HepG2 (cell line): ENCODE measurements around the gene NFKB2. TPM values are rescaled to one million over a fixed set of nuclear protein-coding genes. Genes with fewer than 3 reads are reported as not detected.

ENCODE experiments used
- ARID2 ChIP-seq: sonication (generic); formaldehyde crosslinking; IDR thresholded peaks from 2 replicates; pipeline ENCODE4 v1.8.1; 2022; ENCODE audit warnings: mild to moderate bottlenecking, missing genetic modification reagents, borderline replicate concordance
- ATF2 ChIP-seq: sonication (generic); formaldehyde crosslinking; IDR thresholded peaks from 2 replicates; pipeline ENCODE4 v1.4.0; 2020; ENCODE audit warnings: missing genetic modification reagents
- CHD2 ChIP-seq: IDR thresholded peaks from 2 replicates; pipeline ENCODE4 v1.6.1; 2011; ENCODE audit warnings: low read depth, low read length, improper control_type of control experiment
- EEA1 ChIP-seq: sonication (generic); formaldehyde crosslinking; IDR thresholded peaks from 2 replicates; pipeline ENCODE4 v1.5.1; 2020; ENCODE audit warnings: mild to moderate bottlenecking, missing genetic modification reagents, borderline replicate concordance
- EZH2 ChIP-seq: conservative IDR thresholded peaks from 2 replicates; pipeline ENCODE4 v1.6.1; 2012; ENCODE audit warnings: mild to moderate bottlenecking, low read depth, low read length, moderate library complexity
- HMG20A ChIP-seq: IDR thresholded peaks from 2 replicates; pipeline ENCODE4 v1.6.1; 2016; ENCODE audit warnings: borderline replicate concordance
- MYNN ChIP-seq: sonication (generic); formaldehyde crosslinking; IDR thresholded peaks from 2 replicates; pipeline ENCODE4 v1.4.0; 2020; ENCODE audit warnings: mild to moderate bottlenecking, low read depth, missing genetic modification reagents
- NR2F6 ChIP-seq, 2 experiments: IDR thresholded peaks; 2 replicates each; pipeline ENCODE4 v1.6.1; 2016; ENCODE audit warnings: antibody characterized with exemption in 1 of 2, mild to moderate bottlenecking in 1 of 2
- TGIF2 ChIP-seq: IDR thresholded peaks from 2 replicates; pipeline ENCODE4 v1.6.1; 2016; ENCODE audit warnings: control low read depth, missing compliant biosample characterization
- ZBTB7A ChIP-seq: sonication (generic); formaldehyde crosslinking; IDR thresholded peaks from 2 replicates; pipeline ENCODE4 v1.8.0; 2022; ENCODE audit warnings: mild to moderate bottlenecking, missing genetic modification reagents
- ZHX1 ChIP-seq: sonication (generic); formaldehyde crosslinking; IDR thresholded peaks from 2 replicates; pipeline ENCODE4 v1.8.1; 2022; ENCODE audit warnings: low read depth, mild to moderate bottlenecking, missing genetic modification reagents
- ZNF207 ChIP-seq: fragments of 450-650 bp; IDR thresholded peaks from 2 replicates; pipeline ENCODE4 v1.6.1; 2016; ENCODE audit warnings: antibody characterized with exemption, borderline replicate concordance
- ZNF431 ChIP-seq: sonication (generic); formaldehyde crosslinking; IDR thresholded peaks from 2 replicates; pipeline ENCODE4 v1.9.0; 2022; ENCODE audit warnings: missing genetic modification reagents, low read depth, mild to moderate bottlenecking, borderline replicate concordance
- ZNF496 ChIP-seq: sonication (generic); formaldehyde crosslinking; IDR thresholded peaks from 2 replicates; pipeline ENCODE4 v1.8.1; 2023; ENCODE audit warnings: mild to moderate bottlenecking, moderate library complexity, missing genetic modification reagents; ENCODE audit not compliant: insufficient replicate concordance
- ZNF512B ChIP-seq: sonication (generic); formaldehyde crosslinking; IDR thresholded peaks from 2 replicates; pipeline ENCODE4 v1.5.1; 2020; ENCODE audit warnings: missing genetic modification reagents, mild to moderate bottlenecking, borderline replicate concordance
- ZNF687 ChIP-seq: sonication (generic); formaldehyde crosslinking; IDR thresholded peaks from 2 replicates; pipeline ENCODE4 v1.5.1; 2020; ENCODE audit warnings: mild to moderate bottlenecking, missing genetic modification reagents, moderate library complexity
- ZNF878 ChIP-seq: sonication (generic); formaldehyde crosslinking; IDR thresholded peaks from 2 replicates; pipeline ENCODE4 v1.8.1; 2023; ENCODE audit warnings: mild to moderate bottlenecking, missing genetic modification reagents, moderate library complexity
- polyA plus RNA-seq, 8 experiments: library from polyadenylated mRNA; depleted of rRNA in 3 of 8; stranded (reverse) in 7 of 8; unstranded in 1 of 8; fragments of >200 nt; fragmentation: Illumina TruSeq in 4 of 8; extraction: Trizol in 4 of 8; gene quantifications; 2 replicates each; pipeline versions ENCODE4 v1.2.1 to v1.2.3, GENCODE V29; 2011 to 2016; ENCODE audit warnings: low read depth in 4 of 8, missing spikeins in 1 of 8, mixed read lengths in 1 of 8; ENCODE audit not compliant: insufficient read depth in 1 of 8
- total RNA-seq, 5 experiments: library from RNA; depleted of rRNA; stranded (reverse); fragments of >200 nt; fragmentation: Illumina TruSeq; extraction: Trizol; gene quantifications; 2 replicates each; pipeline ENCODE4 v1.2.3, GENCODE V29; 2016; ENCODE audit warnings: low read depth in 1 of 5

Gene NFKB2
- total and polyA plus RNA-seq, 2 of the 13 experiments (the other 11 are each of a cell fraction or from before 2014, with no cell fraction given) = 7.7 to 12.5 TPM

- TF ChIP-seq ZNF207 = no peak
- no peak for TF ChIP-seq ARID2 (CRISPR knock-in tag)
- TF ChIP-seq EZH2 = no peak
- no peak for TF ChIP-seq MYNN (CRISPR knock-in tag)
- no peak for TF ChIP-seq TGIF2 (CRISPR knock-in tag)
- no peak for TF ChIP-seq ZNF512B (CRISPR knock-in tag)
- TF ChIP-seq ZNF431 (CRISPR knock-in tag) = no peak
- TF ChIP-seq ZNF878 = 0 out of 2 replicates have a peak, but pooled peaks have one; percentile 24
- TF ChIP-seq HMG20A (CRISPR knock-in tag) = no peak
- no peak for TF ChIP-seq EEA1 (CRISPR knock-in tag)
- TF ChIP-seq ZNF687 (CRISPR knock-in tag) = no peak
- TF ChIP-seq ZHX1 (CRISPR knock-in tag) = no peak
- peak; percentile 32; the same call in 1 of the 2 replicates for TF ChIP-seq ZBTB7A (CRISPR knock-in tag)
- no peak for TF ChIP-seq CHD2
- TF ChIP-seq ATF2 (CRISPR knock-in tag) = no peak
- TF ChIP-seq ZNF496 (CRISPR knock-in tag) = no peak
- TF ChIP-seq NR2F6 (IDR thresholded peaks at IDR 0.05) = no peak
- no peak for TF ChIP-seq NR2F6 (CRISPR knock-in tag; IDR thresholded peaks at IDR 0.05)
These were observed 54.0 kb downstream of the NFKB2 start (continued) for GRCh38 chr10:102449321-102450123.
